K562 (cell line): ENCODE results near the gene HEBP2. TPM values are rescaled to one million over a fixed set of nuclear protein-coding genes. Genes with fewer than 3 reads are reported as not detected.

Experiments used
- SMAD4 ChIP-seq: fragments of 250-450 bp; sonication (Bioruptor Pico); conservative IDR thresholded peaks from 2 replicates; pipeline ENCODE4 v1.8.0; 2021; ENCODE audit warnings: inconsistent platforms, mild to moderate bottlenecking, moderate library complexity
- SMARCA5 ChIP-seq: fragments of 450-650 bp; IDR thresholded peaks from 2 replicates; pipeline ENCODE4 v1.6.1; 2016
- SMARCC2 ChIP-seq: fragments of 450-650 bp; IDR thresholded peaks from 2 replicates; pipeline ENCODE4 v1.6.1; 2017; ENCODE audit warnings: antibody characterized with exemption, moderate library complexity, mild to moderate bottlenecking, low read depth
- TGIF2 ChIP-seq: sonication (generic); formaldehyde crosslinking; IDR thresholded peaks from 2 replicates; pipeline ENCODE4 v1.8.1; 2022; ENCODE audit warnings: mild to moderate bottlenecking, missing genetic modification reagents, moderate library complexity
- polyA plus RNA-seq, 8 experiments: library from polyadenylated mRNA; depleted of rRNA in 4 of 8; stranded (reverse) in 5 of 8; unstranded in 3 of 8; fragments of >200 nt; fragmentation: Nextera tagmentation in 2 of 8; fragmentation: Illumina TruSeq in 1 of 8; extraction: Ambion mirVana in 2 of 8; extraction: Trizol in 1 of 8; gene quantifications; 2 replicates each; pipeline versions ENCODE4 v1.2.1 to v1.2.3, GENCODE V29; 2011 to 2014; ENCODE audit warnings: inconsistent platforms in 1 of 8, missing spikeins in 1 of 8
- total RNA-seq, 7 experiments: library from RNA; depleted of rRNA in 6 of 7; stranded (reverse); fragments of >200 nt in 6 of 7; fragmentation: Illumina TruSeq in 2 of 7; extraction: Trizol in 2 of 7; gene quantifications; 2 replicates each; pipeline versions ENCODE4 v1.2.1 to v1.2.3, GENCODE V29; 2011 to 2021; ENCODE audit warnings: low replicate concordance in 1 of 7
- TF ChIP-seq, protein P1 (sequence below), 2 experiments: fragments of 450-650 bp; formaldehyde crosslinking in 1 of 2; IDR thresholded peaks; 2 replicates each; pipeline versions ENCODE4 v1.4.0 to v1.6.1; 2014 to 2020; ENCODE audit warnings: mild to moderate bottlenecking in 2 of 2, borderline replicate concordance in 1 of 2, low read depth in 1 of 2
- TF ChIP-seq, protein P2 (sequence below): fragments of 250-450 bp; sonication (Bioruptor Pico); IDR thresholded peaks from 2 replicates; pipeline ENCODE4 v1.4.0; 2020; ENCODE audit warnings: mild to moderate bottlenecking, moderate library complexity

HEBP2 gene
- total and polyA plus RNA-seq, 9 of the 15 experiments (the other 6 are each of a cell fraction or from before 2014, with no cell fraction given) = 8.5 to 63.7 (median 36.9) TPM

DNA sequence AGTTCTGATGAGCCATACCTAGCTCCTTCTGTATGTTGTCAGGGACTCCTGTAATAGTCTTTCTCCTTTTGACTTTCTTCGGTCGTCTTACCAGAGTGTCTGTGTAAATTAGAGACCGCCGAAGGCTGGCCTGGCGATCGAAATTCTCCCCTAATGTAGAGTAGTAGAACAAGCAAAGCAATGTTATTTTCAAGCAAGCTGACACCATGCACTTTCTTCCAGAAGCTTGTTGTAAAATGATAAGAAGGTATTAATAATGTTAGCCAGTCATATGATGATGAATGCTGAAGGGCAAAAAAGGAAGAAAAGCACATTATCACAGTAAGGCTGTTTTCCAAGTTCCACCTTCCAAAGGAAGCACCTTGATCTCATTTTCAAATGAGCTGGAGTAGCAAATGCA, 37.9 kb downstream of the HEBP2 start (continued):
- TF ChIP-seq, protein P1, sequence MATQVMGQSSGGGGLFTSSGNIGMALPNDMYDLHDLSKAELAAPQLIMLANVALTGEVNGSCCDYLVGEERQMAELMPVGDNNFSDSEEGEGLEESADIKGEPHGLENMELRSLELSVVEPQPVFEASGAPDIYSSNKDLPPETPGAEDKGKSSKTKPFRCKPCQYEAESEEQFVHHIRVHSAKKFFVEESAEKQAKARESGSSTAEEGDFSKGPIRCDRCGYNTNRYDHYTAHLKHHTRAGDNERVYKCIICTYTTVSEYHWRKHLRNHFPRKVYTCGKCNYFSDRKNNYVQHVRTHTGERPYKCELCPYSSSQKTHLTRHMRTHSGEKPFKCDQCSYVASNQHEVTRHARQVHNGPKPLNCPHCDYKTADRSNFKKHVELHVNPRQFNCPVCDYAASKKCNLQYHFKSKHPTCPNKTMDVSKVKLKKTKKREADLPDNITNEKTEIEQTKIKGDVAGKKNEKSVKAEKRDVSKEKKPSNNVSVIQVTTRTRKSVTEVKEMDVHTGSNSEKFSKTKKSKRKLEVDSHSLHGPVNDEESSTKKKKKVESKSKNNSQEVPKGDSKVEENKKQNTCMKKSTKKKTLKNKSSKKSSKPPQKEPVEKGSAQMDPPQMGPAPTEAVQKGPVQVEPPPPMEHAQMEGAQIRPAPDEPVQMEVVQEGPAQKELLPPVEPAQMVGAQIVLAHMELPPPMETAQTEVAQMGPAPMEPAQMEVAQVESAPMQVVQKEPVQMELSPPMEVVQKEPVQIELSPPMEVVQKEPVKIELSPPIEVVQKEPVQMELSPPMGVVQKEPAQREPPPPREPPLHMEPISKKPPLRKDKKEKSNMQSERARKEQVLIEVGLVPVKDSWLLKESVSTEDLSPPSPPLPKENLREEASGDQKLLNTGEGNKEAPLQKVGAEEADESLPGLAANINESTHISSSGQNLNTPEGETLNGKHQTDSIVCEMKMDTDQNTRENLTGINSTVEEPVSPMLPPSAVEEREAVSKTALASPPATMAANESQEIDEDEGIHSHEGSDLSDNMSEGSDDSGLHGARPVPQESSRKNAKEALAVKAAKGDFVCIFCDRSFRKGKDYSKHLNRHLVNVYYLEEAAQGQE (IDR thresholded peaks at IDR 0.05; ENCODE audit: borderline replicate concordance) = no peak
- TF ChIP-seq, protein P1 (CRISPR knock-in tag; IDR thresholded peaks at IDR 0.05; ENCODE audit: low read depth) = no peak
- TF ChIP-seq TGIF2 (CRISPR knock-in tag) (no peak), SMARCA5 (no peak), SMAD4 (CRISPR knock-in tag) (no peak), SMARCC2 (no peak)
- TF ChIP-seq, protein P2, sequence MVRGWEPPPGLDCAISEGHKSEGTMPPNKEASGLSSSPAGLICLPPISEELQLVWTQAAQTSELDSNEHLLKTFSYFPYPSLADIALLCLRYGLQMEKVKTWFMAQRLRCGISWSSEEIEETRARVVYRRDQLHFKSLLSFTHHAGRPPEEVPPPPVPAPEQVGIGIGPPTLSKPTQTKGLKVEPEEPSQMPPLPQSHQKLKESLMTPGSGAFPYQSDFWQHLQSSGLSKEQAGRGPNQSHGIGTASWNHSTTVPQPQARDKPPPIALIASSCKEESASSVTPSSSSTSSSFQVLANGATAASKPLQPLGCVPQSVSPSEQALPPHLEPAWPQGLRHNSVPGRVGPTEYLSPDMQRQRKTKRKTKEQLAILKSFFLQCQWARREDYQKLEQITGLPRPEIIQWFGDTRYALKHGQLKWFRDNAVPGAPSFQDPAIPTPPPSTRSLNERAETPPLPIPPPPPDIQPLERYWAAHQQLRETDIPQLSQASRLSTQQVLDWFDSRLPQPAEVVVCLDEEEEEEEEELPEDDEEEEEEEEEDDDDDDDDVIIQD (CRISPR knock-in tag) = no peak
